SU-DHL-6 (cell line): Measurements from ENCODE around the gene AGRN.

Source experiments
- CTCF ChIP-seq: fragments of 200-600 bp; sonication (generic); IDR thresholded peaks from one replicate; pipeline ENCODE4 v1.5.1; 2017; ENCODE audit warnings: antibody characterized with exemption, mild to moderate bottlenecking, low read length, moderate library complexity; ENCODE audit not compliant: insufficient read depth, poor library complexity, severe bottlenecking
- EZH2phosphoT487 ChIP-seq: fragments of 200-600 bp; sonication (generic), shearing (Covaris generic); conservative IDR thresholded peaks from 2 replicates; pipeline ENCODE4 v1.6.1; 2018; ENCODE audit warnings: mild to moderate bottlenecking, antibody characterized with exemption, low read length, moderate library complexity, mixed read lengths

- TF ChIP-seq CTCF = no peak
- TF ChIP-seq EZH2phosphoT487 = no peak
These were observed 14.5 kb downstream of the AGRN start for GRCh38 chr1:1034439-1034781.
